Muscle of arm (tissue), 12 donors: Measurements from ENCODE around the gene SIK1. TPM values are rescaled to one million over a fixed set of nuclear protein-coding genes. Genes with fewer than 3 reads are reported as not detected.
"Not testable (repeated sequence)": the region's sequence is repeated elsewhere in the genome, so short reads cannot be mapped to it uniquely, and the experiment has no call there.

Experiments
- DNase-seq: peaks from one replicate; pipeline ENCODE4 v3.0.0-alpha.2; 2013
- polyA plus RNA-seq, 12 donors: library from polyadenylated mRNA; unstranded; fragments of 120-200 nt; gene quantifications; one replicate each; pipeline ENCODE4 v1.2.1, GENCODE V29; 2013; ENCODE audit not compliant: insufficient read length in 12 of 12

Gene SIK1
- polyA plus RNA-seq, 12 donors, result 1.2 to 9.0 (median 2.6) TPM; not detected in 1

DNA sequence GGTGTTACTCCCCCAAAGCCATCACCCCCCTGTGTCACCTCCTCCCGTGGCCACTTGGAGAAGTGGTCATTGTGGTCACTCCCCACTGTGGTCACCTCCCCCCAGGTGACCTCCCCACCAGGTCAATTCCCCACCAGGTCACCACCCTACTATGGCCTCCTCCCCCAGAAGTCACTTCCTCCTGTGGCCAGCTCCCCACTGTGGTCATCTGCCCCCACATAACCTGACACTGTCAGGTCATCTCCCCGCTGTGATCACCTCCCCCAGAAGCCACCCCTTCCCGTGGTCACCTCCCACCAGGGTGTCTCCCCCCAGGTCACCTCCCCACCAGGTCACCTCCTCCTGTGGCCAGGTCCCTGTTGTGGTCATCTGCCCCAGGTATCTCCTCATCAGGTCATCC is 28.9 kb downstream of the SIK1 start:
- not testable (repeated sequence) for DNase-seq

DNA sequence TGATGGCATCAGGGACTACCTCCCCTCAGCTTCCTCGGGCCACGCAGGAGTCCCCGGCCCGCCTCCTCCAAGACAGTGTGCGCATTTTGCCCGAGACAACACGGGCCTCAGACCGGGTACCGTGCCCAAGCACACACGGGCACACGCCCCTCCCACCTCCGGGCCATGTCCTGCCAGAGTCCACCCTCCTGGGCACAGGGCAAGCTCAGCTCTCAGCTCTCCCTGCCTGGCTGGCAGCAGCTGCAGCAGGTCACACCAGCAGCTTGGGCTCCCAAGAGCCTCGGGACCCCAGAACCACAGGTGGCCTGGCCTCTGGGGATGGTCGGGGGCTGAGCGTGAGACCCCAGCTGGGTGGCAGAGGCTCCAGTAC is 29.5 kb downstream of the SIK1 start:
- DNase-seq, result not testable (repeated sequence)

DNA sequence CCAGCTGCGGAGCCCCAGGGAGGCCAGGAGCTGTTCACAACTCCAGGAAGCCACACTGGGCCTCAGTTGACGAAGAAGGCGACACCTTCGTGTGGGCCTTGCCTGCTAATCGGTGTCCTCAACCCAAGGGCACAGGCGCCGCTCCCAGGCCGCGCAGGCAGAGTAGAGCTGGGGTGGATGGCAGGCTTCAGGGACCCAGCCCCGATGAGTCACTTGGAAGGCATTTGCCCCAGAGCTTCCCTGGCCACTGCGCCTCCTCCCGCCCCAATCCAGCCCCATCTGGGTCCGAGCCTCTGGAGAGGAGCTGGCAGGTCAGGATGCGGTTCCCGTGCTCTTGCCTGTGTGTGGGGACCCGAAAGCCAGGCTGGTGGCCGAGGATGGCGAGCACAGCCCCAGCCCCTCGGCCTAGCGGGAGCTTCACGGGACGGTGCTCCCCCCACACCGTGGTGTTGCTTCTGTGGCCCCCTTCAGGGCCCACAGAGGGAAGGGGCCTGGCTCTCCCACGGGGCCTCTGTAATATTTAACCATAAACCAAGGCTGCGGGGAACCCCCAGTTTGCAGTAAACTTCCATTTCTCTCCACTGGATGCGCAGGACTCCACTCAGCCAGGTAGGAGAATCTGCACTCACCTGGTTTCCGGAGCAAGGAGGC is 30.0 kb downstream of the SIK1 start:
- DNase-seq, result not testable (repeated sequence)

DNA sequence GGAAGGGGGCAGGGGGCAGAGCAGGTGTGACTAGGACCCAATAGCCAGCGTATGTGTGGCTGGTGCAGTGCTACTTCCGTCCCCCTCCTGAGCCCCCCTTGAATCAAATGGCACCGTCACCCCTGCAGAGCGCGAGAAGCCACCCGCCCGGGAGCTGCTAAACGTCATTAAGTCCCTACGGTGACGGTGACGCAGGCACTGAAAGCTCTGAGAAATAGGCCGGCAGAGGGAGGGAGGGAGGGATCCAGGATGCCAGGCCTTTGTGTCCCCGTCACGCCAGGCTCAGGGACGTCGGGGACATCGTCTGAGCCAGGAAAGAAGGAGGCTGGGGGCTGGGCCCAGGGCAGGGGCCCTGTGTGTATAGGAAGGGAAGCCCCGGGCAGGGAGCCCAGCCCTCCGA is 43.6 kb downstream of the SIK1 start:
- not testable (repeated sequence) for DNase-seq

DNA sequence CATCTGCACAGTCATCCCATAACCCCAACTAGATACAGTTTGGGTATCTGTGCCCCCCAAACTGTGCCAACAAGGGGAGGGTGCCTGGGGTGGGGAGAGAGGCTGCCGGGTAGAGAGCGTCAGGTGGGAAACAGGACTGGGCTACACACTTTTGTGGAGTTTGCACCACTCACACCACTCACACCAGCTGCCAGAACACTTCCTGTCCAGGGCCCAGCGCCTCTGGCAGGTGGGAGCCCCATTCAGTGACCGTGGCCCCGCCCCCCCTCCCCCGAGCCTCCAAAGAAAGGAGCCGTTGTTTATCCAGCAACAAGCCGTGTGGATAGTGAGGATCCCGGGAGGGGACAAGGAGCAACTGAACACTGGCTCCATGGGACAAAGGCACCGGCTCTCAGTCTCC is 44.0 kb downstream of the SIK1 start:
- DNase-seq, result not testable (repeated sequence)

DNA sequence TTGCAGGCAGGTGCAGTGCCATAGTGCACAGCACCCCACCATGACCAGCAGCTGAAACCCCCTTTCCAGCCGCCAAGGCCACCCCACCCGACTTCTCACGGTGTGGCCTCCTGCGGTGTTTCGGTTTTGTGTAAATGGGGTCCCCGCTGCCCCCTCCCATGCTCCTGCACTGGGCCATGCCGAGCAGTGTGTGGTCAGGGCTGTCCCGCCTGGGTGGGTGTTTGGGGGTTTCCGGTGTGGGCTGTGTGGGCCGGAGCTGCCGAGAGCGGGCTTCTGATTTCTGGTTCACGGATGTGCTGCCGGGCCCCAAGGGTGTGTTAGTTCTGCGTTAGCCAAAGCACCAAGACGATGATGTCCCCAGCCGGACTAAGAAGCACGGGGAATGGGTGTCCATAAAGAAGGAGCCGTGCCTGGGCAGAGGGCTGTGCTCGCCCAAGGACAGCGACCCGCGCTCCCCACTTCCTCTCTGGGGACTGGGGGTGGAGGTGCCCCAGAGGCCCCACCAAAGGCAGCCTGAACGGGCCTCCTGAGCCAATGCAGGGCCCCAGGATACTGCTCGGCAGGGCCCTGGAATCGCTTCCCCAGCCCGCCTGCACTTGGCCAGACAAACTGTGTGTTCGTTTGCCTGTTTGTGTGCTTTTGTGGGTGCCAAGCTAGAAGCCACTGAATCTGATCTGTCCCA is 45.9 kb downstream of the SIK1 start:
- DNase-seq, result not testable (repeated sequence)

DNA sequence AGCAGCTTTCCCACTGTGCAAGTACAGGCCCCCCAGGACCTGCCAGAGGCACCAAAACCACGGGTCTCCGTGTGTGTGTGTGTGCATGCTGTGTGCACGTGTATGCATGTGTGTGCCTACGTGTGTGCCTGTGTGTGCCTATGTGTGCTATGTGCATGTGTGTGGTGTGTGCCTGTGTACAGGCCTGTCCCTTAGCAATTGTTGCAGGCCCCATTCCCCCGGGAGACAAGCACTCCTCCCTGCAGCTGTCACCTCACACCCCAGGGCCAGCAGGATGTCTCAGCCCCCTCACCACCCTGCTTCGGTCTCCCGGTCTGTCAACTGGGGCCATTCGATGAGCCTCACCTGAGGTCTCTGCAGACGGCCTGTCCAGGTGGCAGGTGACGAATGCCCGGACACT is 46.6 kb downstream of the SIK1 start:
- DNase-seq, result not testable (repeated sequence)

DNA sequence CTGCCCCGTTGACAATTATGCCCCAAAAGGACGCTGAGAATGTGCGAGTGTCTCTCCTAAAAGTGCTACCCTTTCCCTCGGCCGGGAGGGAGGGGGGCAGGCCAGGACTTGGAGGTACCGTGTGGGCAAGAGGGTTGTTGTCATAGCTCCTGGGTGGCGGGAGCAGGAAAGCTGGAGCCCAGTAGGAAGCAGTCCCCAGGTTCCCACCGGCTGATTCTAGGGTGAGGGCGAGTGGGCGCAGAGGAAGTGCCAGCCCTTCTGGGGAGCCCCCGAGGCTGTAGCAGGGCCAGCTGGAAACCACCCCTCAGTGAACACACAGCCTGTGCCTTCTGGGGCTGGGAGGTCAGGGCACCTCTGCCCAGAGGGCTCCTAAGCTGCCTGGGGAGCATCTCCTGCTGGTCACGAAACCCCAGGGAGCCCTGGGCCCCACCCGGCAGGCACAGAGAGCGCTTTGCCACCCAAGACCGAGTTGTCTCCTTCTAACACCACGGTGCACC is 47.3 kb downstream of the SIK1 start:
- DNase-seq, result not testable (repeated sequence)

DNA sequence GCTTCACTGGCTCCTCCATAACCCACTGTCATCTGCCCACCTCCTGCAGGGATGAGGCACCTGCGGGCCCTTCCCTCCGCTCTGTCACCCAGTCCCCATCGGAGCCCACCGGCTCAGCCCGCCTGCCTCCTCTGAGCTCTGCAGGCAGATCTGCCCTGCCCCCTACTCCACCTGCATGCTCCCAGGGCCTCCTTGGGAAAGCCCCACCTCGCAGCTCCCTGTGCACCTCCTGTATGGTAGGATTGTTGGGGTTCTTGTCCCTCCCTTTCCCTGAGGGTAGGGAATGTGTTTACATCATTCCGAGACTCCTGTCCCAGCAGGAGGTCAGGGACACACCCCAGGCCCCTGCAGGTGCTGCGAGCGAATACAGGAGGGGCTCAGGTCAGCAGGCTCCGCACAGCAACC is 50.5 kb downstream of the SIK1 start:
- DNase-seq, result no peak

DNA sequence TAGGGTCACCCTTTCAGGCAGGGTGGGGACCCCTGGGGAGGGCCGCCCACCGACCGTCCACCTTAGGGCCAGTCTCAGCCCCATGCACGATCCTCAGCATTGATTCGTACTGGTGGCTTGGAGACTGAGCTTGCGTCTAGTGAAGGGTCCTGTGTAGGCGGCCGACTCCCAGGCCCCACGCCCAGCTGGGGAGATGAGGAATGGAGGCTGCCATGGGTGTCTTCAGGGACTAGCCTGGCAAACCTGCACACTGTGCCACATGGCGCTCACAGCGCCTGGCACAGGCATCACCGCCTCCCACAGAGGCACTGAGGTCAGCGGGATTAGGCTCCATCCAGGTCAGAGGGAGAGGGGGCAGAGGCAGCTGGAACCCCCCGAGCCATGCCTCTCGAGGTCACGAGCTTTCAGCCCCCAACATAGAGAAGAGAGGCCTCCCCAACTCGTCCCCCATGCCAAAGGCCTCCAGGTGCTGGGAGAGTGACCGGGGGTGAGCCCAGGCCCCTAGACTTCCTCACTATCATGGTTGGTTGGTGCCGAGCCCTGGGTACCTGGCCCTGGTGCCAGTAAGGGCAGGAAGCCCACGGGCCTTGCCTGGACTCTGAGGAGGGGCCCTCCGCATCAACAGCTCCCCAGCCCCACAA is 51.0 kb downstream of the SIK1 start:
- DNase-seq, result no peak

DNA sequence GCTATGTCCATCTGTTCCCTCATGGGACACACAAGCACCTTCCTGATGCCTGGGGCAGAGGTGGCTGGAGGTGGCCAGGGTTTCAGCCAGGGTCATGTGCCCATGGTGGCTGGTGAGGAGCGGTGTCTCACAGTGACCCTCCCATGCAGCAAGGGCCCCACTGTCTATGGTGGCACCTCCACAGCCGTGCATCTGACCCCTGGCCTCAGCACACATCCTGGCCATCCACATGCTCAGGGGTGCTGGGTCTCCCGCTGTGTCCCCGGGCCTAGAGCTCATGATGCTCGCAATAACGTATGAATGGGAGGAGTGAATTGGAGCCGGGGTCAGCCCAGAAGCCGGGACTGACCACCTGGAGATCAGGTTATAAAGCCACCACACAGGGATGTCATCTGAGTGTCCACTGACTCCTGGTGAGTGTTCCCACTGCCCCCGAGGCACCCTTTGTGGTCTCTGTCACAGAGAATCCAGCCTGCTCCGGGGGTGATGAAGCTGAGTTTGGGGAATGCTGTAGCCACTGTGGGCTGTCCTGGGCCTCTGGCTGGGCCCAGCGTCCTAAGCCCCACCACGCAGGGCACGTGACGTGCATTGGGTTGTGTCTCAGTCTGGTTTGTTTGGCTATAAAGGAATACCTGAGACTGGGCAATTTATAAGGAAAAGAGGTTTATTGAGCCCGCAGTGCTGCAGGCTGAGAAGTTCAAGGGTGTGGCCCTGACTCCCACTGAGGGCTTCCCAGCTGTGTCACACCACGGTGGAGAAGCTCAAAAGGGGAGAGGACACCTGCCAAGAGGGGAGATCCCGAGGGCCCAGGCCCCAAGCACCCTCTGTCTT is 51.7 kb downstream of the SIK1 start:
- no peak for DNase-seq

DNA sequence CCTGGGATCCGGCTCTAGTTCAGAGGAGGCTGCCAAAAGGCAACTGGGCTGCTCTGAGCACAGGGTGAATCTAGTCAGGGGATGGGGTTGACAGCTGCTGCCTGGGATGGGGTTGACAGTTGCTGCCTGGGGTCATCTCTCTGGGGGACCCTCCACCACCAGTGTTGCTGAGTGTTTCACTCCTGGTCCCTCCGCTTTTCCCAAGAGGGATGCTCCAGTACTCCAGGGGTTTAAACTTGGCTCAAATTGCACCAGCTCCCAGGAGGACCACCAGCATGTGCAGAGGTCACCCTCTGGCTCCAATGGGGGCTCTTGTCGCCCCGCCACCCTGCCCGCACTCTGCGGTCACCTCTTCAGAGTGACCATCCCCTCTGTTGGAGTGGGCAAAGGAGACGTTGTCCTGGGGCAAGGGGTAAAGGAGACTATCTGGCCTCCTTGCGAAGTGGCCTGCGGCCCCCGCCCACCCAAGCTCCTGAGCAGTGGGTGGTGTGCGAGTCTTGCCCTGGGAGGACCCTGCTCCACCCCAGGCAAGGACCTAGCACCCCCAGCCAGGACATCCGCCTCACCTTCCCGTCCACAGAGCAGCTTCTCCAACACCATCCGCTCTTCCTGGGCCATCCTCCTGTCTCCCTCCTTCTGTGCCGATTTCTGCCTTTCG is 52.6 kb downstream of the SIK1 start:
- no peak for DNase-seq

DNA sequence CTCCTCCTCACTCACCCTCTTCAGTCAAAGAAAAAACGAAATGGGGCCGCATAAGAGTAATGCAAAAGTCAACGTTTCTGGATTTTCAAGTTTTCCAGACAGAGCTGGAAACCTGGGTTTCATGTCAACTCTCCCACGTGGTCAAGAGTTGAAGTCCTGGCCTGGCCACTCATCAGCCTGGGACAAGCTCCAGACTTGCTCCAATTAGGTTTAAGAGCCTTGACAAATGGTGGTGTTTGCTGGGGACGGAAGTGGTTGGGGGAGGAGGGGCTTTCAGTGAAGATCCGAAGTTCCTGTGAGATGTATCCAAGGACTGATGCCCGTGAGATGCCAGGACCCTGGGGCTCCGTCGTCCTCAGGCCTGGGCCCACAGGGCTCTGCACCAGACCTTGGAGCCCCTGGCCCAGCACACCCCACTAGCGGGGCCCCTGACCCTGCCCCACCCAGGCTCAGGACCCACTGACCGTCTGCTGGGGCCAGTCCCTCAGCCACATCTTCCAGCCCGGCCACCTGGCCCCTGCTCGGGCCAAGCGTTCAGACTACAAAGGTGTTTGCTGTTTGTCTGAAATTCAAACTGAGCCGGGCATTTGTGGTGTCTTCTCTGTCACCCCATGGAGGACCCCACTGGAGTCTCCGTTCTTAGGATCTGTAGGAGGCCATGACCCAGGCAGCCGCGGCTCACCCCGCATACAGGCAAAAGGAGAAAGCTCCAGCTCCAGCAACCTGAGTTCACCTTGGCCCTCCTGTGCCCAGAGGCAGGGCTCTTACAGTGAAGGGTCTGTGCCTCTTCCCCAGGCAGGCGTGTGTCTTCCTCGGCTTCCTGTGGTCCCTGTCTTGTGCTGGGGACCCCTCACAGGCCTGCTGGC is 53.3 kb downstream of the SIK1 start:
- DNase-seq, result no peak

DNA sequence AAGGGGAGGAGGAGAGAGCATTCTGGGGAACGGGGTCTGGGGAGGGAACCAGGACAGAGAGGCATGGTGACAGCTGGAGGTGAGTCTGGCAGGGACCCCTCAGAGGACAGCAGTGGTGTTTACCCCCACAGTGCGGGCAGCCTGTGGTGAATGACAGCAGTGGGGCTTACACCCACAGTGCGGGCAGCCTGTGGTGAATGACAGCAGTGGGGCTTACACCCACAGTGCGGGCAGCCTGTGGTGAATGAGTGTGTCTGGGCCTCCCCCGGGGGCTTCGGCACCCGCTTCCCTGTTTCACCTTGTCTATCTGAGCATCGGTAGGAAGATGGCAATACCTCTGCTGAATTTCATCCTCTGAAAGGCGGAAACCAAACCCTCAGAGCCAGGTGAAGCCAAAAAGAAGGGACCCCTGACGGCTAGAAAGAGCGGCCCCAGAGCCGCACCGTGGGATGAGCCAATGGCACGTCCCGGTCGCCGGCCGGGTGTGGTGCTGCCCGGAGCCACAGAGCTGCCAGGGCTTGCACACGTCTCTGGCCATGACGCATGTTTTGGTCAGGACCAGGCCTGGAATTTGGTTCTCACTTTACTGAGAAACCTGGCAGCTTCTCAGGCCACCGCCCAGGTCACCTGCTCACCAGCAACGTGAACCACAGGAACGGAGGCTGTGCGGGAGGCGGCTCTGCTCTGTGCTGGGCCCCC is 54.1 kb downstream of the SIK1 start:
- no peak for DNase-seq

DNA sequence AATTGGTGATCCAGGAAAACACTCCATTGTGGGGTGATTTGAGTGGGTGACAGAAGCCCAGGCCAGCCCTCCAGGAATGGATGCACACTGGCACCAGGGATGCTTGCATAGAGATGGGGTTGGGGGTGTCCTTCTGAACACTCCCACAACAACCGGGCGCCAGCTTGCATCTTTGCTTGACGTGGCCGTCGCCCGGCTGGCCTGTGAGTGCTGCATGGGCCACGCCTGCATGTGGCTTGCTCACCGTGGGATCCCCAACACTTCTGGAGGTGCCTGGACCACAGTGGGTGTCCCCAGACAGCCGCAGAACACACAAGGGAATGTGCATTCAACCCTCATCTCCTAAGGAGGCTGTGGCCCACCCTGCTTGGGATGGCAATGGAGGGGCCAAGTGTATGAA is 55.1 kb downstream of the SIK1 start:
- no peak for DNase-seq

DNA sequence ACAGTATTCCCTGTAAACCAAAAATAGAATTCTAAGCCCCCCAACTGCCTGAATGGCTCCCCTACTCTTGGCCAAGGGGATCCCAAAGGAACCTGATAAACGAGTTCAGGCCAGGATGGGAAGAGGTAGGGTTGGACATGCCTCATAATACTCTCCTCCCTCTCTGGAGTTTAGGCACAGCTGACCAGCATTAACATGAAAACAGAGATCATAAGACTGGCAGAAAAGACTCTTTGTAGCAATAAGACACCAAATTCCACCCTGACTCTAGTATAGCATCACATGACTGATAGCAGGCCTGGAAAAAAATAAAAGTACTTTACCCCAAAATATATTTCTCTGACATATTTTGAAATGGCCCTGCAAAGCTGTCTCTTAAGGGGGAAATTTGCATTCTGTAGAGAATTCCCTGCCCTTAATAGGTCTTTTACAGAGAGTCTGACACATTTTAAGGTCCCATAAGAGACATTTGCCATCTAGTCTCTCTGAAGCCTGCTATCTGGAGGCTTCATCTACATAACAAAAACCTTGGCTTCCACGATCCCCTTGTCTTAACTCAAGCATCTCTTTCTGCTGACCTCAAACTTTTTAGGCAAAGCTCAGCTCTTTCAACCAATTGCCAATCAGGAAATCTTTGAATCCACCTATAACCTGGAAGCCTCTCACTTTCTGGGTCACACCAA is 55.9 kb downstream of the SIK1 start:
- DNase-seq, result no peak

DNA sequence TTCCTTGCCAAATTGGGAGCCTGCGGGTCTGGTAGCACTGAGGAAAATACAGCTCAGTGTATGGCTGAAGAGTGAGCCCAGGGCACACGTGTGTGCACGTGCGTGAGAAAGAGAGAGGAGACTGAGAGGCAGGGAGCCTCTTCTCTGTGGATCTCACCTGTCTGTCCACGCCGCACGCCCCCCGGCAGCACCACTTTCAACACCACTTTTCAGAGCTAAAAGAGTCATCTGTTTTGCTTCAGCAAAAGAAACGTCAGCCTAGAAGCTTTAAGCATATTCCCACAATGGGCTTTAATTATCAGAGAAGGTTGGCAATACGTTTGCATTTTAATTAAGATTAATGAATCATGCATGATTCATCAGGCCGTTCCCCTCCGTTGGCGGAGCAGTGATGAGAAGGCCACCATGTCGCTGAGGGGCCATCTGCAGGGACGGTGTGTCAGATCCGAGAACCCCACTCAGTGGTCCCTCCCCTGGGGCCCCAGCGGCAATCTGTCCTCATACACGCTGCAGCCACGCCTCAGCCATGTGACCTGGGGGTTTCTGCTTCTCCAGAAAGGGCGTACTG is 56.8 kb downstream of the SIK1 start:
- DNase-seq, result no peak

DNA sequence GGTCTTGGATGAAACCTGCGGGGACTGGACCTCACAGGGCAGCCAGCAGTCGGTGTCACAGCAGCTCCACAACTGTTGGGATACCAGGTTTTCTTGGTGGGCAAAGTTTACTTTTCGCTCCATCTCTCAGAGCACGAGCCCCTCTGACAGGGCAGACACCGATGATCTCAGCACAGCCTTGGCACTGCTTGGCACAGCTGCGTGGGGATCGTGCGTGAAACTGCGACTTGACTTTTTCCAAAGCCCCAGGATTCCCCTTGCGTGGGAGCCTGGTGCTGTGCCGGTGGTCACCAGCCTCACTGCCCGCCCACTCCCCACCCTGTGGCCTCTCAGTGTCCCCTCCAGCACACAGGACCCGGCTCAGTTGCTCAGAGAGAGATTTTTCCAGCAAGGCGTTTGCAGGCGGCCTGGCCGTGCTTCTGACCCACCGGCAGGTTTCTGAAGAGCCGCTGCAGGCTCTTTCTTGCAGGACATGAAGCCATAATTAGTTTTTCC is 57.3 kb downstream of the SIK1 start:
- DNase-seq, result no peak

DNA sequence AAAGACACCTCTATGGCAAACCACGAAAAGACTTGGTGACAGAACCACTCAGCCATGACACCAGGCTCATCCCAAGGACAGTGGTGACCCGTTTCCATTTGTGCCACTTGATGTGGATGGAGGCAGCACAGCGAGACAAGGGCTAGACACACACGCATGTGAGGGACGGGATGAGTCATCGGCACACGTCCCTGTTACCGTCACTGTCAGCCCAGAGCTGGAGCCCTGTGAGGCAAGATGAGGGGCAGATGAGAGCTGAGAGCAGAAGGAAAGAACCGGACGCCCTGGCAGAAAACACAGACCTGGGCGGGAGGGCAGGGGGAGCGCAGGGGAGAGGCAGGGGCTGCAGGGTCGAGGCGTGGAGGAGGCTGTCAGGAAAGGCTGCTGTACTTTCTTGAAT is 57.8 kb downstream of the SIK1 start:
- DNase-seq, result no peak
